Measurements from ENCODE around the gene GEMIN4.
"Not testable (repeated sequence)": the region's sequence is repeated elsewhere in the genome, so short reads cannot be mapped to it uniquely, and the experiment has no call there.

GEMIN4 gene

DNA sequence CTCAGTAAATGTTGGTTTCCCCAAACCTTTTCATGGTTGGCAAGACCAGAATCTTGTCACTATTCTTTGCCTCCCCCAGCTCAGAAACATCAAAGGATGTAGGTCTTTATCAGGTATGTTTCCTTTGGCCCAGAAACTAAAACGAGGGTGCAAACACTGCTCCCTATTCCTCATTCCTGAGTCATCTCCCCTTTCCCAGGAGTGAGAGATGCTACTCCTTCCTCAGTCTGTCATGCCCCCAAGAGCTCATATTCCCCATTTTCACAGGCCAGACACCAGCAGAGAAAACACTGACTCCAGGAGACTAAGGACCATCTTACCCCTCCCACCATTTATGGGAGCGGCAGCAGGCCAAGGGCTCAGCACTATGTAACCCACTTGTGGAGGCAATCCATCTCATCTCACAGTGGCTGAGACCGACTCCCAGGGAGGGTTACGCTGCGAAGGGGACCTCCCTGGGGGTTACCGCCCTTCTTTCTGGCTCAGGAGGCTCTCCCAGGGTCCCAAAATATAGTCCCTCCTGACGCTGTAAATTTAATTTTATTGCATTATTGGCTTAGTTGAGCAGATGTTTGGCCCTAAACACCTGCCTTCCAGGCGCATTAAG, 1.5 kb downstream of the GEMIN4 start:
- Histone ChIP-seq H3K4me1 (ENCODE audit: insufficient read depth, low read length) (peaks cover 4% of the 10 kb centered on the region; the same call in 1 of the 2 replicates), H3K9me3 (ENCODE audit: insufficient read depth, low read depth, low read length) (peaks cover 4% of the 10 kb centered on the region; the same call in 1 of the 2 replicates), H3K27ac (ENCODE audit: low read length) (no peak overlapping the region), H3K27me3 (ENCODE audit: insufficient read depth, low read length) (no peaks in the 10 kb centered on the region), H3K36me3 (ENCODE audit: insufficient read depth, low read depth, low read length) (peaks cover 36% of the 10 kb centered on the region), H3K9ac (ENCODE audit: low read depth, low read length) (peak overlapping the region; percentile 85; the same call in 1 of the 2 replicates), H3K4me3 (ENCODE audit: low read length) (peak overlapping the region; percentile 84)

DNA sequence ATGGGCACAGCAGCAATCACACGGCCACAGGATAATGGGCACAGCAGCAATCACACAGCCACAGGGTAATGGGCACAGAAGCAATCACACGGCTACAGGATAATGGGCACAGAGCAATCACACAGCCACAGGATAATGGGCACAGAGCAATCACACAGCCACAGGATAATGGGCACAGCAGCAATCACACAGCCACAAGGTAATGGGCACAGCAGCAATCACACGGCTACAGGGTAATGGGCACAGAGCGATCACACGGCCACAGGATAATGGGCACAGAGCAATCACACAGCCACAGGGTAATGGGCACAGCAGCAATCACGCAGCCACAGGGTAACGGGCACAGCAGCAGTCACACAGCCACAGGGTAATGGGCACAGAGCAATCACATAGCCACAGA, 2.7 kb downstream of the GEMIN4 start:
- not testable (repeated sequence) for H3K9me3 ChIP-seq (ENCODE audit: insufficient read depth, low read depth, low read length); H3K9ac ChIP-seq (ENCODE audit: low read depth, low read length); H3K27ac ChIP-seq (ENCODE audit: low read length); H3K4me3 ChIP-seq (ENCODE audit: low read length); H3K4me1 ChIP-seq (ENCODE audit: insufficient read depth, low read length); H3K27me3 ChIP-seq (ENCODE audit: insufficient read depth, low read length)
- peaks cover 47% of the 10 kb centered on the region for H3K36me3 ChIP-seq (ENCODE audit: insufficient read depth, low read depth, low read length)

DNA sequence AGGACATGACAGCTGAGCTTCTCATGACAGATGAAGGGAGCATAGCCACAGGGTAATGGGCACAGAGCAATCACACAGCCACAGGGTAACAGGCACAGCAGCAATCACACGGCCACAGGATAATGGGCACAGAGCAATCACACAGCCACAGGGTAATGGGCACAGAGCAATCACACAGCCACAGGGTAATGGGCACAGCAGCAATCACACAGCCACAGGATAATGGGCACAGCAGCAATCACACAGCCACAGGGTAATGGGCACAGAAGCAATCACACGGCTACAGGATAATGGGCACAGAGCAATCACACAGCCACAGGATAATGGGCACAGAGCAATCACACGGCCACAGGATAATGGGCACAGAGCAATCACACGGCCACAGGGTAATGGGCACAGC, 3.5 kb downstream of the GEMIN4 start:
- H3K4me1 ChIP-seq (ENCODE audit: insufficient read depth, low read length); H3K4me3 ChIP-seq (ENCODE audit: low read length); H3K27ac ChIP-seq (ENCODE audit: low read length); H3K27me3 ChIP-seq (ENCODE audit: insufficient read depth, low read length); H3K9ac ChIP-seq (ENCODE audit: low read depth, low read length); H3K9me3 ChIP-seq (ENCODE audit: insufficient read depth, low read depth, low read length): not testable (repeated sequence)
- H3K36me3 ChIP-seq (ENCODE audit: insufficient read depth, low read depth, low read length), result peaks cover 55% of the 10 kb centered on the region

DNA sequence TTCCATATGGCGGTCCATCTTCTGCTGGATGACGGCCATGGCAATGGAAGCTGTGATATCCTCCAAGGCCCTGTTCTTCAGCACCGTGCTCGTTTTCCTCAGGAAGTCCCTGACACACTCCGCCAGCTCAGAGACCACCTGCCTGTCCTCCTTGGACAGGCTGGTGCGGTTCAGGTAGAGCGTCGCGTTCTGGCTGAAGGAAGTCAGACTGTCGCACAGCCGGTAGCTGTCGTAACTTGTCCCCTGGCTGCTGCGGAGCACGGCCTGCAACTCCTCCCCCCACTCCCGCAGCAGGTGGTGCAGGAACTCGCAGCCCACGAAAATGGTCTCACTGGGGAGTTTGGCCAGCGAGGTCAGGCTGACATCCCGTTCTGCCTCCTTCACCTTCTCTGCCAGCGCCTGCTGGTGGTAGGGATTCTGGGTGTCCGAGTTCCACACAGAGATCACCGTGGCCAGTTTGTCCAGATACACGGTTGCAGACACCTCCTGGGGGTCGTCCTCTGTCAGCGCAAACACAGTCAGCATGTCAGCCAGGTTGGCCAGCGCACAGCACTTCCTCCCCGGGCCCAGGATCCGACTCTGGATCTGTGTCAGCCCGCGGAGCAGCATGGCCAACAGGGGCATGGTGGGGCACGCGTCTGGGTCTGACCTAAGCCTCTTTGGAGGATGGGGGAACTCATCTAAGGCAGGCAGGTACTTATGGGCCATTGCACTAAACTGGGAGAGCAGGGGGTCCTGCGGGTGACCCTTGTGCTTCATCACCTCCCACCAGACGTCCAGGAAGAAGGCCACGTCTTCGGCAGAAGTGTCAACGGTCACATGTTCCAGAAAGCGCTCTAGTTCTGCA, 5.1 kb downstream of the GEMIN4 start:
- peaks cover 4% of the 10 kb centered on the region; the same call in 1 of the 2 replicates for H3K4me1 ChIP-seq (ENCODE audit: insufficient read depth, low read length)
- no peak overlapping the region for H3K9ac ChIP-seq (ENCODE audit: low read depth, low read length)
- peaks cover 71% of the 10 kb centered on the region for H3K36me3 ChIP-seq (ENCODE audit: insufficient read depth, low read depth, low read length)
- no peaks in the 10 kb centered on the region for H3K27me3 ChIP-seq (ENCODE audit: insufficient read depth, low read length)
- H3K4me3 ChIP-seq (ENCODE audit: low read length), result no peak overlapping the region
- no peak overlapping the region for H3K27ac ChIP-seq (ENCODE audit: low read length)
- H3K9me3 ChIP-seq (ENCODE audit: insufficient read depth, low read depth, low read length), result peaks cover 4% of the 10 kb centered on the region; the same call in 1 of the 2 replicates

DNA sequence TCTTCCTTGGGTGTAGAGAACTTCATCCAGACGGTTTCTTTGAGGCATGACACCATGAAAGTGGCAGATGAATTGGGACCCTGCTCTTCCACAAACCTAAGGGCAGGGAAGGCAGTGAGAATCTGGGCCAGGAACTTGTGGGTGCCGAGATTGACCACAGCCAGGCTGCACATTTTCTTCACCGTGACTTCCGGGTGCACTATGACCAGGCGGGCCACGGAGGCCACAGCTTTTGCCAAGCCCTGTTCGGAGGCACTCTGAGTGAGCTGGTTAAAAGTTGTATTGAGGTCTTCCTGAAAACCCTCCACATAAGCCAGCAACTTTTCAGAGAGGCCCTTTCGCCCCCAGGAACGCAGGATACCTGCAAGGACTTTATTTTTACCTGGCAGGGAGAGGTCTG, 5.9 kb downstream of the GEMIN4 start:
- peaks cover 79% of the 10 kb centered on the region for H3K36me3 ChIP-seq (ENCODE audit: insufficient read depth, low read depth, low read length)
- no peak overlapping the region for H3K9ac ChIP-seq (ENCODE audit: low read depth, low read length)
- peaks cover 4% of the 10 kb centered on the region; the same call in 1 of the 2 replicates for H3K4me1 ChIP-seq (ENCODE audit: insufficient read depth, low read length)

DNA sequence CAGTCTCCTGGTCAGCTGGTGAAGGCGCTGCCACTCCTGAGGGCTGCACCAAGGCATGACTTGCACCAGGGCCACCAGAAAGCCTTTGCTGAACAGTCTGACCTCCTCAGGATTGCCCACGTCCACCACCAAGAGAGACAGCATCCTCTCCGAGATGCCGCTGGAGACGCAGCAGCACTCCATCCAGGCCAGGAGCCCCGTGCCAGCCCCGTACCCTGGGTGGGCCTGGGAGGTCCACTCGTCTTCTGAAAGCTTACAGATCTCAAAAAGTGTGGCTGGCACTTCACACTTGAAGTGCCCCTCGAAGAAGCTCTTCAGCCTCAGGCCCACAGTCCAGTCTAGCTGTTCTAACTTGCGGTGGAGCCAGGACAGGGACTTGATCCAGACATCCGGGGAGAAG, 6.7 kb downstream of the GEMIN4 start:
- Histone ChIP-seq H3K9me3 (ENCODE audit: insufficient read depth, low read depth, low read length) (peaks cover 4% of the 10 kb centered on the region; the same call in 1 of the 2 replicates), H3K27me3 (ENCODE audit: insufficient read depth, low read length) (no peaks in the 10 kb centered on the region), H3K9ac (ENCODE audit: low read depth, low read length) (no peak overlapping the region), H3K27ac (ENCODE audit: low read length) (no peak overlapping the region), H3K4me3 (ENCODE audit: low read length) (no peak overlapping the region), H3K4me1 (ENCODE audit: insufficient read depth, low read length) (no peaks in the 10 kb centered on the region), H3K36me3 (ENCODE audit: insufficient read depth, low read depth, low read length) (peaks cover 87% of the 10 kb centered on the region)

More for the DNA sequence above, 5.9 kb downstream of the GEMIN4 start:
- Histone ChIP-seq H3K27me3 (ENCODE audit: insufficient read depth, low read length) (no peaks in the 10 kb centered on the region), H3K27ac (ENCODE audit: low read length) (no peak overlapping the region), H3K4me3 (ENCODE audit: low read length) (no peak overlapping the region), H3K9me3 (ENCODE audit: insufficient read depth, low read depth, low read length) (peaks cover 4% of the 10 kb centered on the region; the same call in 1 of the 2 replicates)

DNA sequence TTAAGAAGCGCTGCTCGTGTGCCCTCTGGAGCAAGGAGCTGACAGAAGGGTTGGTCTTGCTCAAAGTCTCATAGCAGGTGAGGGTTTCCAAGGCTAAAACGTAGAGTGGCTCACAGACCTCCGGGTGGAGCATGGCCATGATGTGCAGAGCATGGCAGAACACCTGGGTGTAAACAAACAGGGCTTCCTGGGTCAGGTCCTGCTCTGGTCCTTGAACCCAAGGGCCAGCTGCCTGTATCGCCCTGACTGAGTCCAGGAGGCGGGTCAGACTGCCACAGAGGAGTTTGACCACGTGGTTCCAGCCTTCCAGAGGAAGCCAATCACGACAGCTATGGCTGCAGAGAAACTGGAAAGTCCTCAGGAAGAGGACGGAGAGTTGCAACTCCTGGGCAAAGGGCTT, 7.1 kb downstream of the GEMIN4 start:
- Histone ChIP-seq H3K4me1 (ENCODE audit: insufficient read depth, low read length) (no peaks in the 10 kb centered on the region), H3K9ac (ENCODE audit: low read depth, low read length) (no peak overlapping the region), H3K27me3 (ENCODE audit: insufficient read depth, low read length) (no peaks in the 10 kb centered on the region), H3K9me3 (ENCODE audit: insufficient read depth, low read depth, low read length) (peaks cover 4% of the 10 kb centered on the region; the same call in 1 of the 2 replicates), H3K27ac (ENCODE audit: low read length) (no peak overlapping the region), H3K36me3 (ENCODE audit: insufficient read depth, low read depth, low read length) (peaks cover 91% of the 10 kb centered on the region), H3K4me3 (ENCODE audit: low read length) (no peak overlapping the region)

DNA sequence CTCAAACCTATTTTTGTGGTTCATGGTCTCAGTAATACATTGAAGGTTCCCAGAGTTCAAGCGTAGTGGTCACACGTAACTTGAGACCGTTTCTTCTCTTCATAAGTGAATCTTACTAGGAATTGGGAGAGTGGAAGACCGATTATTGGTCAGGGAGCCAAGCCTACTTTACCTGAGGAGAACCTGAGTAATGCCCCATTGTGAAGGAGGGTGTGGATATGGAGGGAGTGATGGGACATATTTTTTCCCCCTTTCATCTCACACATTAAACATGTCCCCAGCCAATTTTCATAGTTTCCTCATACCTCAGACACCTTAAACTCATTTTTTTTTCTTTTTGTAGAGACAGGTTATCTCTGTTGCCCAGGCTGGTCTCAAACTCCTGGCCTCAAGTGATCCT, 8.9 kb downstream of the GEMIN4 start:
- Histone ChIP-seq H3K36me3 (ENCODE audit: insufficient read depth, low read depth, low read length) (peaks cover 97% of the 10 kb centered on the region), H3K27ac (ENCODE audit: low read length) (no peak overlapping the region), H3K27me3 (ENCODE audit: insufficient read depth, low read length) (no peaks in the 10 kb centered on the region), H3K4me1 (ENCODE audit: insufficient read depth, low read length) (no peaks in the 10 kb centered on the region), H3K9me3 (ENCODE audit: insufficient read depth, low read depth, low read length) (no peaks in the 10 kb centered on the region), H3K4me3 (ENCODE audit: low read length) (no peak overlapping the region), H3K9ac (ENCODE audit: low read depth, low read length) (no peak overlapping the region)

DNA sequence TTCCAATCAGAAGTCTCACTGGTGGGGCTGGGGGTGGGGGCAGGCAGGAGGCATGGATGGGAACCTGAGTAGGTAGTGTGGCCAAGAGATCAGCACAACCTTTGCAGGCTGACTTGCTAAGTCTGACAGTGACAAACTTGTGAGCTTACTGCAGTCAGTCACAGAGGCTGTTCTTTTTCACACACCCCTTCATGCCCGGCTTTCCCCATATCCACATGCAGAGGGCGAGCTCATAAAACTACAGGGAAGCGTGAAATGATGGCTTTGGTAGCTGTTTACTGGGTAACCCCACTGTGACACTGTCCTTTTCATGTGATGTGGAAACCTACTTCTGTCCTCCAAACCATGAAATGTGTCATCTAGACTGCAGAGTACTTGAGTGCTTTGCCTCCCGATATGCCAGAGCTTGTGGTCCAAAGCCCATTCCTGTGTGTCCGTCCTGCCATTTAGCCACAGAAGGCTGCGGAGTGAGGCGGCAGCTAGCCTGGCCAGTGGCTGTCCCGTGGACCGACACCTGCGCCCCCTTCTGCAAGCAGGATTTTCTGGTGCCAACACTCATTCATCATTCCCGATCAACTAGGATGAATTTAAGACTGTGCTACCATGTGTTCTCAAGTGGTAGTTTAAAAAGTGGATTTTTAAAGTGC, 9.8 kb downstream of the GEMIN4 start:
- H3K36me3 ChIP-seq (ENCODE audit: insufficient read depth, low read depth, low read length), result peaks cover 95% of the 10 kb centered on the region
- H3K4me1 ChIP-seq (ENCODE audit: insufficient read depth, low read length), result no peaks in the 10 kb centered on the region
- no peaks in the 10 kb centered on the region for H3K9me3 ChIP-seq (ENCODE audit: insufficient read depth, low read depth, low read length)
- H3K4me3 ChIP-seq (ENCODE audit: low read length), result no peak overlapping the region
- no peaks in the 10 kb centered on the region for H3K27me3 ChIP-seq (ENCODE audit: insufficient read depth, low read length)
- H3K27ac ChIP-seq (ENCODE audit: low read length), result no peak overlapping the region
- H3K9ac ChIP-seq (ENCODE audit: low read depth, low read length), result no peak overlapping the region

DNA sequence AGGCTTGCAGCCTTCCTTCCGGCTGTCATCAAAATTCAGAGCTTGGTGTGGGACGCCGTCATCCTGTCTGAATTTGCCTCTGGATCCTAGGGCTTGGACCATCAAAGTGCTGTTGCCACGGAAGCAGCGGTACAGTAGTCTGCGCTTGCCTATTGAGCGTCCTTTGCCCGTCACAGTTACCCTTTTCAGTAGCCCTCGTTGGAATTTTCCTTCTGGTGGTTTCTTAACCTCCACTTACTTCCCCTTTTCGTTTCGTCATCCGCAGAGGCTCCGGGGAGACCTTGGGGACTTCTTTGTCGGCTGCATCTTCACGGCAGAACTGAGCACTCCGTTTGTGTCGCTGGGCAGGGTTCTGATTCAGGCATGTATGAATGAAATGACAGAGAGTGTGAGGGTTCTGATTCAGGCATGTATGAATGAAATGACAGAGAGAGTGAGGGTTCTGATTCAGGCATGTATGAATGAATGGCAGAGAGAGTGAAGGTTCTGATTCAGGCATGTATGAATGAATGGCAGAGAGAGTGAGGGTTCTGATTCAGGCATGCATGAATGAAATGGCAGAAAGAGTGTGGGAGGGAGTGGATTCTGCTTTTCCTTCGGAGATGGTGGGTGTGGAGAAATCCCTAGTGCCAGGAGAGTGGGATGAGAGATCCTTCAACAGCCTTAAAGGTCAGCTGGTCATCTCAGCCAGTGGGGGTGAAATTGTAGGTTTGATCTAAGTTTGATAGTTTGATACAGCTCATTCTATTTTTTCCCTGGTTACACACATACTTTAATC, 11.6 kb downstream of the GEMIN4 start:
- Histone ChIP-seq H3K27ac (ENCODE audit: low read length) (no peak overlapping the region), H3K4me1 (ENCODE audit: insufficient read depth, low read length) (no peaks in the 10 kb centered on the region)

DNA sequence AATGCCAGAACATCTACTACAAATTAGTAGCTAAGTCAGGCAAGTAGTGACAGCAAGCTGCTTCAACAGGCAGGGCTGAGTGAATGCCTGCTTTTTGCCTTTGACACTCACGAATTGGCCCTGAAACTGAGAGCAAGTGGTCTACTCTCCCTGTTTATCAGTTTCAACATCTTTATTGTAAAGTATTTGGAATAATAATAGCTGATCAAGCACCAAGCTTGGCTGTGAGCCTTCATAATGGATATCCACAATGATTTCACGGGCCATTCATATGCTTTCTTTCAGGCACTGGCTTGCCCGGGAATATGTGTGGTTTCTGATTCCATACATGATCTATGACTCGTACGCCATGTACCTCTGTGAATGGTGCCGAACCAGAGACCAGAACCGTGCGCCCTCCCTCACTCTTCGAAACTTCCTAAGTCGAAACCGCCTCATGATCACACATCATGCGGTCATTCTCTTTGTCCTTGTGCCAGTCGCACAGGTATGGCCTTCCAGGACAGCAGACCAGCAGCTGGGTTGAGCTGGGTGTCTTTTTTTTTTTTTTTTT, 14.4 kb downstream of the GEMIN4 start:
- no peaks in the 10 kb centered on the region for H3K9me3 ChIP-seq (ENCODE audit: insufficient read depth, low read depth, low read length)
- H3K27me3 ChIP-seq (ENCODE audit: insufficient read depth, low read length), result peaks cover 8% of the 10 kb centered on the region
- peaks cover 69% of the 10 kb centered on the region for H3K36me3 ChIP-seq (ENCODE audit: insufficient read depth, low read depth, low read length)
- H3K27ac ChIP-seq (ENCODE audit: low read length), result no peak overlapping the region
- no peak overlapping the region for H3K9ac ChIP-seq (ENCODE audit: low read depth, low read length)
- peaks cover 6% of the 10 kb centered on the region; the same call in 1 of the 2 replicates for H3K4me1 ChIP-seq (ENCODE audit: insufficient read depth, low read length)
- no peak overlapping the region for H3K4me3 ChIP-seq (ENCODE audit: low read length)

More for the DNA sequence above, 11.6 kb downstream of the GEMIN4 start:
- H3K27me3 ChIP-seq (ENCODE audit: insufficient read depth, low read length), result no peaks in the 10 kb centered on the region
- H3K9ac ChIP-seq (ENCODE audit: low read depth, low read length), result no peak overlapping the region
- H3K4me3 ChIP-seq (ENCODE audit: low read length), result no peak overlapping the region
- H3K36me3 ChIP-seq (ENCODE audit: insufficient read depth, low read depth, low read length), result peaks cover 86% of the 10 kb centered on the region
- no peaks in the 10 kb centered on the region for H3K9me3 ChIP-seq (ENCODE audit: insufficient read depth, low read depth, low read length)
